Nucleus accumbens (tissue), 56 donors: Measurements from ENCODE around the gene EIF2D.

Source experiments
- DNase-seq, 56 donors: peaks; one replicate each; lab custom pipeline; 2025; lab: John Stamatoyannopoulos, UW

EIF2D gene

DNA sequence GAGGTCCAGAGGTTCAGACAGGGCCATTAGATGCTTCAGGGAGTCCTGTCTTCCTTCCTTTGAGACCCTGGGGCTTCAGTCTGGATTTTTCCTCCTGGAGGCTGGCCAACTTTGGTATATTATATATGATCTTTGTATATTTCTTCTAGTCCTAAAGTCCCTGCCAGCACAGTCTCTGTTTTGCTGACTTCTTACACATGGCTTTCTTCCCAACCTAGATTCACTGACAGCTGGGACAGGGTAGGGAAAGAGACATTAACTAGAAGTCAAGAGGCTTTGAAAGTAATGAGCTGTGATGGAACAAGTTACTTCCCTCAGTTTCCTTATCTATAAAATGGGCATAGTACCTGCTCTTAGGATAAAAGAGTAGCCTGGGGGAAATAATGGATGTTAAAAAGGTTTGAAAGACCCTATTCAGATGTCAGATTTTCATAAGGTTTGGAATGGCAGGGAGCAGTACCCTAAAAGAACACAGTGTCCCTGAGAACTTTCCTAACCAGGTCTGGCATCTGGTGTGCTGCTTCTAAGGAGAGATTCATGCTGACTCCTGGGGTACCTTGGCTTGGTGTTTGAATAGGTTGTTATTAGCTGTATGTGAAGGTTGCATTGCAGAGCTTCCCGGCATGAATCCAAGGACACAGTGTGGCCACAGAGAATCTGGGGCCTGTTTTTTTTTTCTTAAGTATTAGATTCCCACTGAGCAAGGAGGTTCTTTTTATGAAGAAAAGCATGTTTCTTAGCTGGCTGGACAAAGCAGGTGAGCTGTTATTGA, 57.4 kb downstream of the EIF2D start:
- no peak for DNase-seq

DNA sequence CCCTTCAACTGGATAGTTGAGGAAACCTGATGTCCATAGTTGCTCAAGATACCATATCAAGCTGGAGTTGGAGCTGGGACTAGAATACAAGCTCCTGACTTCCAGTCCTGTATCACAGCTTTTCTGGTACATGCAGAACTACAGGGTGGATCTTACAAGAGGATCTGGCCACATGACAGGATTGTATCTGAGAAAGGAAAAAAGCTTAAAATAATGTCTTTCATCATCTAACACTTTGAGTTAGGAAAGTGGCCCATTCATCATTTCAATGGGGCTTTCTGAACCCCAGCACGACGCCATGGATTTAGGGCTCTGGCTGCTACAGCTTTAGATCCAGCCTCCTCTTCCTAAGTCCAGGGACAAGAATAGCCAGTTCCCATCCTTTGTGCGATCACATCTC, 58.1 kb downstream of the EIF2D start:
- no peak for DNase-seq

DNA sequence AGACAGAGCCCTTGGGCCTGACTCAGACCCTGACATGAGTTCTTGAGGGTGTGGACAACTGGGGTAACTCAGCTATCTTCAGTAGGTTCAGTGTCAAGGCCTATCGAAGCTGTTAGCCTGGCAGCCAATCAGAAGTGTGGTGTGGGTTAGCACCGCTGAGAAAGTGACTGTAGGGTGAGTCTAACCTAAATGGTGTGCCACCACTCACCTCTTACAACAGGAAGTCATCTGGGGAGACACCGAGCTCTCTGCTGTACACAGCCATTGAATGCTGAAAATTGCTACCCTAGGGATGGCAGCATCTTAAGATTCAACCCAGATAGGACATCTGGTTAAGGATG, 60.3 kb downstream of the EIF2D start:
- no peak for DNase-seq

DNA sequence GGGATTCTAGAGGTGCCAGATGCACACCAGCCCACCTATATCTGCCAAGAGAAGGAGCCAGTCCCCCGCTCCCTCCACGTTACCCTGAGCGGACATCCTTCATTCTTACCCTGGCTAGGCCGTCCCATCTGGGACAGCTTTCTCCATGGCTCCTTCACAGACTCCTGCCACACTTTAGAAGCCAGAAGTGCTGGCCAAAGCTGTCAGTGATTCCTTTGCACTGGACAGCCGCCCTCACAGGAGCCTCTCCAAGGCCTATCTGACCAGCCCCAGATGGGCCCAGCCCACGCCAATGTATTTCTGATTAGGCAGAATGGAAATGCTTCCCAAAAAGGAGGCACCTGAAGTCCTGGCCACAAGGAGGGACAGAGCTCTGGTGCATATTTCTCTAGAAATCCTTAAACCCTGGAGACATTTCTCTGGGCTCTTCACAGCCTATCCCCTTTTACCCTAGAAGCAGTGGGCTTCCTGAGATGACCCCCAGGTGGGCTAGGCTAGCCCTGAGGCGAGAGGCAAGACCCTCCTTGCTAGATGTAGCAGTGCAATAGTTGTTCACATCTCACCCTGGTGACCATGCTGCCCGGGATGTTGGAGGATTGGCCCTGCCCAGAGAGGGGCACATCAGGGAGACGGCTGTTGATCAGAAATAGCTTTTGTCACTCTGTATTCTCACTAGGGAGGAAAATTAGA, 60.8 kb downstream of the EIF2D start:
- no peak for DNase-seq

DNA sequence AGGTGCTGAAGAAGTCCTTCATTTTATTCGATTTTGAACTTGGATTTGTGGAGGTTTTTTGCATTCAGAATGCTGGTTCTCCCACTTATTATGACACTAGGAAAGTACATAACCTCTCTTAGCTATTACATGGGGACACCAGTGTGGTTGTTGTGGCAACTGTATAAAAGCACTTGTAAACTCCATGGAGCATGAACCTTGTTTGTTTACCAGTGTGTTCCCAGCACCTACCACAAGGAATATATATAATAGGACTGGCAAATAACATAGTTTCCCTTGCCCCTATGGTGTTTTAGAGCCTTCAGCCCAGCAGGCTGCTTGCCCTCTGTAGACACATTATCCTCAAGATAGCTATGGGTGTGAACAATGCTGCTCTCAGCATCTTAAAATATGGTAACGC, 61.8 kb downstream of the EIF2D start:
- no peak for DNase-seq

DNA sequence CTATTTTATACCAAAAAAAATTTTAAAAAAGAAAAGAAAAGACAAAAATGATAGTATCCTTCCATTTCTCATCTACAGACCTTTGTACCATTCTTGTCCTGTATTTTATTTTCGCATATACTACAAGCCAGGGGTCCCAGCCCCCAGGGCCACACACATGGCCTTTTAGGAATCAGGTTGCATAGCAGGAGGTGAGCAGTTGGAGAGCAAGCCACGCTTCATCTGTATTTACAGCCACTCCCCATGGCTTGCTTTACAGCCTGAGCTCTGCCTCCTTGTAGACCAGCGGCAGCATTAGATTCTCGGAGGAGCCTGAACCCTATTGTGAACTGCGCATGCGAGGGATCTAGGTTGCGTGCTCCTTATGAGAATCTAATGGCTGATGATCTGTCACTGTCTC, 65.2 kb downstream of the EIF2D start:
- no peak for DNase-seq

DNA sequence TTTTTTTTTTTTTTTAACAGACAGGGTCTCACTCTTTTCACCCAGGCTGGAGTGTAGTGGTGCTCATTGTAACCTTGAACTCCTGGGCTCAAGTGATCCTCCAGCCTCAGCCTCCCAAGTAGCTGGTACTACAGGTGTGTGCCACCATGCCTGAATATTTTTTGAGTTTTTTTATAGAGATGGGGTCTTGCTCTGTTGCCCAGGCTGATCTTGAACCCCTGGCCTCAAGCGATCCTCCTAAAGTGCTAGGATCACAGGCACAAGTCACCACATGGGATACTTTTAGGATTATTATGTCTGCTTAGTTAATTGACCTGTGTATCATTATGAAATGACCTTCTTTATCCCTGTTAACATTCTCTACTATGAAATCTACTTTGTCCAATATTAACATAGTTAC, 66.9 kb downstream of the EIF2D start:
- no peak for DNase-seq

DNA sequence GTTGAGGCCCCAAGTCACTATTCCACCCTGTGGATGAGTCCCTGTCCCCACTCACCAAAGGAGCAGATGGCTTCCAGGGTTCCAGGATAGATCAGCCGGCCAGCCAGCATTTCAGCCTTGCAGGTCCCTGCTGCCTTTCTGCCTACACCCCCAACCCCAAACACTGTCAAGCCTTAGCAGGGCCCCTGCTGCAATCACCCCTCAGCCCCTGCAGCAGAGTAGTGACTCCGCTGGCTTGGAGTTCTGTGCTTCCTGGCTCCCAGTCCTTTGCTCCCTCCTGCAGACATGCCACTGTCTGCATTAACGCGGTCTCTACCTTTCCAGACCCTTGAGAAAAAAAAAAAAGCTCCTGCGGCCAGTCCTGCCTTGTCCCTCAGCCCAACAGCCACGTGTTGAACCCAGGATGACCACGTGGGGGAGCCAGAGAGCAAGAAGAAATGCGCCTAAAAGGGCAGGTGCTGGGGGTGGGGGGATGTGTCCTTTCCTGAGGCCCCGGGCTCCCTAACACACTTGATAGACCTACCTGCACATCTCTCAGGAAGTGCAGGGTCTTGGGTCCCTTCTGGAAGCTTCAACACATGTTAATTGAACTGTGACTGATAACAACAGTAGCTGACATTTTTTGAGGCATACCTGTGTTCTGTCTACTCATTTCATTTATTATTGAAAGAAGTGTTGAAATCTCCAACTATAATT, 67.6 kb downstream of the EIF2D start:
- peak in 42 of 56 donors; percentile 2 to 79 (median 24) for DNase-seq
